HCT116 (cell line): ENCODE results near the gene OOSP4A.

Source experiments
- CEBPB ChIP-seq: IDR thresholded peaks from 2 replicates; pipeline ENCODE4 v1.6.1; 2012; ENCODE audit warnings: low read depth
- ELF1 ChIP-seq: IDR thresholded peaks from 2 replicates; pipeline ENCODE4 v1.6.1; 2012; ENCODE audit warnings: low read depth, borderline replicate concordance
- EZH2 ChIP-seq: fragments of 200-600 bp; sonication (generic); IDR thresholded peaks from 2 replicates; pipeline ENCODE4 v1.6.1; 2017; ENCODE audit warnings: antibody characterized with exemption, mixed run types
- FOSL1 ChIP-seq: IDR thresholded peaks from 2 replicates; pipeline ENCODE4 v1.6.1; 2012; ENCODE audit warnings: low read depth
- JUND ChIP-seq: IDR thresholded peaks from 2 replicates; pipeline ENCODE4 v1.6.1; 2012
- POLR2A ChIP-seq: IDR thresholded peaks from 2 replicates; pipeline ENCODE4 v1.7.0; 2011; ENCODE audit warnings: borderline replicate concordance; ENCODE audit not compliant: insufficient read depth, insufficient read length; ENCODE audit errors: extremely low read depth
- POLR2AphosphoS5 ChIP-seq: IDR thresholded peaks from 2 replicates; pipeline ENCODE4 v1.6.1; 2011; ENCODE audit warnings: mild to moderate bottlenecking, low read depth, low read length, moderate library complexity
- YY1 ChIP-seq: IDR thresholded peaks from 2 replicates; pipeline ENCODE4 v1.6.1; 2011; ENCODE audit warnings: low read length, low read depth, moderate library complexity, mild to moderate bottlenecking; ENCODE audit not compliant: insufficient replicate concordance; ENCODE audit errors: extremely low read depth
- TF ChIP-seq, protein P1 (sequence below), 3 experiments: fragments of 200-600 bp in 1 of 3; sonication (generic) in 1 of 3; IDR thresholded peaks in 2 of 3; conservative IDR thresholded peaks in 1 of 3; 2 replicates each; pipeline ENCODE4 v1.5.1; 2012 to 2017; ENCODE audit warnings: low read depth in 2 of 3, low read length in 2 of 3, antibody characterized with exemption in 1 of 3, borderline replicate concordance in 1 of 3, control low read depth in 1 of 3, mild to moderate bottlenecking in 1 of 3, mixed read lengths in 1 of 3, mixed run types in 1 of 3, moderate library complexity in 1 of 3; ENCODE audit not compliant: insufficient read depth in 1 of 3
- TF ChIP-seq, protein P2 (sequence below): IDR thresholded peaks from 2 replicates; pipeline ENCODE4 v1.6.1; 2011; ENCODE audit warnings: mild to moderate bottlenecking, low read length, moderate library complexity; ENCODE audit not compliant: insufficient replicate concordance; ENCODE audit errors: extremely low read depth

GRCh38 chr11:59992425-59992824 is 28.6 kb downstream of the OOSP4A start:
- TF ChIP-seq POLR2A (no peak), EZH2 (no peak), ELF1 (no peak), FOSL1 (no peak), CEBPB (no peak), POLR2AphosphoS5 (no peak), YY1 (no peak), JUND (no peak)
- TF ChIP-seq, protein P1, sequence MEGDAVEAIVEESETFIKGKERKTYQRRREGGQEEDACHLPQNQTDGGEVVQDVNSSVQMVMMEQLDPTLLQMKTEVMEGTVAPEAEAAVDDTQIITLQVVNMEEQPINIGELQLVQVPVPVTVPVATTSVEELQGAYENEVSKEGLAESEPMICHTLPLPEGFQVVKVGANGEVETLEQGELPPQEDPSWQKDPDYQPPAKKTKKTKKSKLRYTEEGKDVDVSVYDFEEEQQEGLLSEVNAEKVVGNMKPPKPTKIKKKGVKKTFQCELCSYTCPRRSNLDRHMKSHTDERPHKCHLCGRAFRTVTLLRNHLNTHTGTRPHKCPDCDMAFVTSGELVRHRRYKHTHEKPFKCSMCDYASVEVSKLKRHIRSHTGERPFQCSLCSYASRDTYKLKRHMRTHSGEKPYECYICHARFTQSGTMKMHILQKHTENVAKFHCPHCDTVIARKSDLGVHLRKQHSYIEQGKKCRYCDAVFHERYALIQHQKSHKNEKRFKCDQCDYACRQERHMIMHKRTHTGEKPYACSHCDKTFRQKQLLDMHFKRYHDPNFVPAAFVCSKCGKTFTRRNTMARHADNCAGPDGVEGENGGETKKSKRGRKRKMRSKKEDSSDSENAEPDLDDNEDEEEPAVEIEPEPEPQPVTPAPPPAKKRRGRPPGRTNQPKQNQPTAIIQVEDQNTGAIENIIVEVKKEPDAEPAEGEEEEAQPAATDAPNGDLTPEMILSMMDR (IDR thresholded peaks at IDR 0.05 in 2 of 3, conservative IDR thresholded peaks at IDR 0.05 in 1 of 3; ENCODE audit: borderline replicate concordance in 1 of 3, insufficient read depth in 1 of 3, low read depth in 2 of 3, low read length in 2 of 3) = no peak
- TF ChIP-seq, protein P2, sequence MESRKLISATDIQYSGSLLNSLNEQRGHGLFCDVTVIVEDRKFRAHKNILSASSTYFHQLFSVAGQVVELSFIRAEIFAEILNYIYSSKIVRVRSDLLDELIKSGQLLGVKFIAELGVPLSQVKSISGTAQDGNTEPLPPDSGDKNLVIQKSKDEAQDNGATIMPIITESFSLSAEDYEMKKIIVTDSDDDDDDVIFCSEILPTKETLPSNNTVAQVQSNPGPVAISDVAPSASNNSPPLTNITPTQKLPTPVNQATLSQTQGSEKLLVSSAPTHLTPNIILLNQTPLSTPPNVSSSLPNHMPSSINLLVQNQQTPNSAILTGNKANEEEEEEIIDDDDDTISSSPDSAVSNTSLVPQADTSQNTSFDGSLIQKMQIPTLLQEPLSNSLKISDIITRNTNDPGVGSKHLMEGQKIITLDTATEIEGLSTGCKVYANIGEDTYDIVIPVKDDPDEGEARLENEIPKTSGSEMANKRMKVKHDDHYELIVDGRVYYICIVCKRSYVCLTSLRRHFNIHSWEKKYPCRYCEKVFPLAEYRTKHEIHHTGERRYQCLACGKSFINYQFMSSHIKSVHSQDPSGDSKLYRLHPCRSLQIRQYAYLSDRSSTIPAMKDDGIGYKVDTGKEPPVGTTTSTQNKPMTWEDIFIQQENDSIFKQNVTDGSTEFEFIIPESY = no peak
